Fibroblast of lung (primary cell): ENCODE measurements around the gene TMTC3.

Experiments used
- CTCF ChIP-seq, 2 donors: IDR thresholded peaks in 1 of 2; conservative IDR thresholded peaks in 1 of 2; 1 replicate in 1 of 2; 2 replicates in 1 of 2; pipeline ENCODE4 v1.5.1; 2011 to 2012; ENCODE audit warnings: low read length in 2 of 2, control low read depth in 1 of 2, inconsistent platforms in 1 of 2, low read depth in 1 of 2, mild to moderate bottlenecking in 1 of 2
- EZH2 ChIP-seq: IDR thresholded peaks from 2 replicates; pipeline ENCODE4 v1.5.1; 2012; ENCODE audit warnings: low read length, control low read depth, mild to moderate bottlenecking; ENCODE audit errors: missing control alignments

GRCh38 chr12:88093573-88093972, 48.5 kb upstream of the TMTC3 start:
- TF ChIP-seq CTCF (conservative IDR thresholded peaks at IDR 0.05 in 1 of 2, IDR thresholded peaks at IDR 0.05 in 1 of 2; ENCODE audit: low read depth in 1 of 2, low read length in 2 of 2) (no peak), EZH2 (no peak)
